HepG2 (cell line): ENCODE results near the gene MYL4. TPM values are rescaled to one million over a fixed set of nuclear protein-coding genes. Genes with fewer than 3 reads are reported as not detected.

ENCODE experiments used
- ATAC-seq: fragments of 200-7000 bp; cut with Tn5 transposase; 3 replicates; pipeline ENCODE4 v1.9.1; 2020; ENCODE audit warnings: mild to moderate bottlenecking, moderate library complexity
- BruUV-seq: library from RNA; stranded (reverse); fragments of 400-500 nt; replicated peaks from 2 replicates; lab custom pipeline; 2021; lab: Mats Ljungman, UMichigan
- CTCF ChIA-PET: fragments of 300-600 bp; formaldehyde crosslinking; extraction: SDS; loops from one replicate; lab custom pipeline; 2021; ENCODE audit warnings: low total read pairs, inconsistent platforms, low intra/inter-chr PET ratio; lab: Yijun Ruan, JAX
- POLR2A ChIA-PET: fragments of 350-600 bp; sonication (Branson Sonifier 250); formaldehyde crosslinking; loops from one replicate; lab custom pipeline; 2020; ENCODE audit warnings: antibody characterized with exemption, inconsistent platforms; lab: Yijun Ruan, JAX
- DNase-seq: peaks from one replicate; pipeline ENCODE4 v3.0.0-alpha.2; 2015; ENCODE audit warnings: low spot score
- FAIRE-seq: peaks from 3 replicates; lab custom pipeline; 2011; peaks lifted over from hg19 to GRCh38; lab: Jason Lieb, UNC
- H2AFZ ChIP-seq: one replicate; pipeline ENCODE4 v1.6.1; 2011; ENCODE audit warnings: low read length, inconsistent platforms
- H3K27ac ChIP-seq: fragments of 300-600 bp; 3 replicates; pipeline ENCODE4 v1.8.0; 2011; ENCODE audit warnings: mixed run types, mild to moderate bottlenecking, mixed read lengths, low read length, inconsistent platforms; ENCODE audit not compliant: insufficient read depth; ENCODE audit errors: extremely low read length
- H3K27me3 ChIP-seq, 2 experiments: fragments of 200-600 bp in 1 of 2; 2 replicates in 1 of 2; 3 replicates in 1 of 2; pipeline versions ENCODE4 v1.6.0 to v1.8.0; 2011; ENCODE audit warnings: low read length in 2 of 2, mild to moderate bottlenecking in 2 of 2, moderate library complexity in 2 of 2, inconsistent platforms in 1 of 2; ENCODE audit not compliant: insufficient read depth in 2 of 2, control insufficient read depth in 1 of 2
- H3K36me3 ChIP-seq, 2 experiments: fragments of 200-600 bp in 1 of 2; replicated peaks in 1 of 2; 2 replicates in 1 of 2; 3 replicates in 1 of 2; pipeline versions ENCODE4 v1.5.1 to v1.8.0; 2011; ENCODE audit warnings: low read length in 2 of 2, inconsistent platforms in 1 of 2; ENCODE audit not compliant: insufficient read depth in 2 of 2, control insufficient read depth in 1 of 2
- H3K4me1 ChIP-seq: 2 replicates; pipeline ENCODE4 v1.5.1; 2012; ENCODE audit warnings: low read length, inconsistent platforms; ENCODE audit not compliant: insufficient read depth
- H3K4me2 ChIP-seq: 2 replicates; pipeline ENCODE4 v1.6.0; 2011; ENCODE audit warnings: low read depth, low read length, inconsistent platforms
- H3K4me3 ChIP-seq, 3 experiments: fragments of 200-600 bp in 1 of 3; sonication (generic), shearing (Covaris generic) in 1 of 3; replicated peaks in 1 of 3; 2 replicates each; pipeline ENCODE4 v1.5.1; 2011 to 2016; ENCODE audit warnings: low read length in 3 of 3, inconsistent platforms in 2 of 3, low read depth in 2 of 3, mild to moderate bottlenecking in 2 of 3, control low read depth in 1 of 3, mixed read lengths in 1 of 3; ENCODE audit not compliant: insufficient read depth in 1 of 3
- H3K79me2 ChIP-seq: one replicate; pipeline ENCODE4 v1.6.1; 2011; ENCODE audit warnings: low read length, inconsistent platforms; ENCODE audit not compliant: insufficient read depth
- H3K9ac ChIP-seq: 2 replicates; pipeline ENCODE4 v1.6.0; 2011; ENCODE audit warnings: mild to moderate bottlenecking, low read depth, low read length, inconsistent platforms; ENCODE audit not compliant: insufficient read depth
- H3K9me3 ChIP-seq: 2 replicates; pipeline ENCODE4 v1.5.1; 2012; ENCODE audit warnings: mild to moderate bottlenecking, low read length
- H4K20me1 ChIP-seq: 2 replicates; pipeline ENCODE4 v1.6.0; 2011; ENCODE audit warnings: inconsistent platforms, mild to moderate bottlenecking, low read length, moderate library complexity; ENCODE audit not compliant: insufficient read depth
- NFKB2 ChIP-seq: sonication (generic); formaldehyde crosslinking; IDR thresholded peaks from 2 replicates; pipeline ENCODE4 v1.4.0; 2020; ENCODE audit warnings: missing genetic modification reagents, borderline replicate concordance
- ZNF121 ChIP-seq: sonication (generic); formaldehyde crosslinking; IDR thresholded peaks from 2 replicates; pipeline ENCODE4 v1.5.0; 2020; ENCODE audit warnings: mild to moderate bottlenecking, missing genetic modification reagents
- ZNF451 ChIP-seq: sonication (generic); formaldehyde crosslinking; IDR thresholded peaks from 2 replicates; pipeline ENCODE4 v1.5.0; 2020; ENCODE audit warnings: mild to moderate bottlenecking, missing genetic modification reagents
- ZNF629 ChIP-seq: sonication (generic); formaldehyde crosslinking; conservative IDR thresholded peaks from 2 replicates; pipeline ENCODE4 v1.5.0; 2020; ENCODE audit warnings: missing genetic modification reagents
- WGBS: methylation state at CpG from one replicate; pipeline ENCODE4 v1.1.6; 2017; ENCODE audit warnings: low lambda C conversion rate; 5-methylcytosine and 5-hydroxymethylcytosine counted together
- in situ Hi-C: cut with HindIII; loops from 2 replicates; pipeline ENCODE4 v1.10.0; 2017; ENCODE audit warnings: low pct_unique_long_range_greater_than_20kb; ENCODE audit not compliant: extremely low pct_ligation_motif_present
- intact Hi-C: fragments of 100-400 bp; cut with micrococcal nuclease; formaldehyde crosslinking; loops from one replicate; pipeline ENCODE4 v1.10.0; 2022; ENCODE audit not compliant: unreplicated experiment
- polyA plus RNA-seq, 8 experiments: library from polyadenylated mRNA; depleted of rRNA in 3 of 8; stranded (reverse) in 7 of 8; unstranded in 1 of 8; fragments of >200 nt; fragmentation: Illumina TruSeq in 4 of 8; extraction: Trizol in 4 of 8; gene quantifications; 2 replicates each; pipeline versions ENCODE4 v1.2.1 to v1.2.3, GENCODE V29; 2011 to 2016; ENCODE audit warnings: low read depth in 4 of 8, missing spikeins in 1 of 8, mixed read lengths in 1 of 8; ENCODE audit not compliant: insufficient read depth in 1 of 8
- total RNA-seq, 5 experiments: library from RNA; depleted of rRNA; stranded (reverse); fragments of >200 nt; fragmentation: Illumina TruSeq; extraction: Trizol; gene quantifications; 2 replicates each; pipeline ENCODE4 v1.2.3, GENCODE V29; 2016; ENCODE audit warnings: low read depth in 1 of 5
- TF ChIP-seq, protein P1 (sequence below): sonication (generic); formaldehyde crosslinking; IDR thresholded peaks from 2 replicates; pipeline ENCODE4 v1.4.0; 2020; ENCODE audit warnings: missing genetic modification reagents, borderline replicate concordance

The MYL4 gene
- total and polyA plus RNA-seq, 2 of the 13 experiments (the other 11 are each of a cell fraction or from before 2014, with no cell fraction given) = not detected

DNA sequence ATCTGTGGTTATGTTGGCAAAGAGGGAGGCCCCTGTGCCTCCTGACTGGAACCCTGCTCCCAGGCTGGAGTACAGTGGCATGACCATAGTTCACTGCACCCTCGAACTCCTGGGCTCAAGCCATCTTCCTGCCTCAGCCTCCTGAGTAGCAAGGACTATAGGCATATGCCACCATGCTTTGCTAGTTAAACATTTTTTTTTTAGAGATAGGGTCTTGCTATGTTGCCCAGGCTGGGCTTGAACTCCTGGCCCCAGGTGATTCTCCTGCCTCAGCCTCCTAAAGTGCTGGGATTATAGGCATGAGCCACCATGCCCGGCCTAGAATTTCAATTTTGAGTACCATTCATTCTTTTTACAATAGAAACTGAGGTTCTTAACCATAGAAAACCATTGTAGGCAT lies 23.3 kb downstream of the MYL4 start:
- H4K20me1 ChIP-seq = no peaks in the 10 kb centered on the region
- no peak overlapping the region for H3K27ac ChIP-seq
- no peaks in the 10 kb centered on the region for H3K36me3 ChIP-seq
- 16% methylated on average over 2 of the region's 2 CpGs for WGBS
- FAIRE-seq (no peak), DNase-seq (no peak), ATAC-seq (no peak)
- no peak overlapping the region for H3K9ac ChIP-seq
- no peaks in the 10 kb centered on the region for H3K9me3 ChIP-seq
- CTCF ChIA-PET = no interaction called here
- intact Hi-C loops = no loop called here
- no peak overlapping the region for H3K4me2 ChIP-seq
- peaks cover 1 to 16% of the 10 kb centered on the region in 2 experiments; a peak in 2 of 5 replicates for H3K27me3 ChIP-seq
- peaks cover 23% of the 10 kb centered on the region for H3K4me1 ChIP-seq
- no peak overlapping the region for H2AFZ ChIP-seq
- no TSS peak for BruUV-seq
- in situ Hi-C loops = loop anchor here (5.0 kb wide), 1 partner anchor 85 kb away; no protein-coding TSS in a partner anchor
- no peak overlapping the region for H3K4me3 ChIP-seq
- no peaks in the 10 kb centered on the region for H3K79me2 ChIP-seq
- POLR2A ChIA-PET = no interaction called here
- TF ChIP-seq, protein P1, sequence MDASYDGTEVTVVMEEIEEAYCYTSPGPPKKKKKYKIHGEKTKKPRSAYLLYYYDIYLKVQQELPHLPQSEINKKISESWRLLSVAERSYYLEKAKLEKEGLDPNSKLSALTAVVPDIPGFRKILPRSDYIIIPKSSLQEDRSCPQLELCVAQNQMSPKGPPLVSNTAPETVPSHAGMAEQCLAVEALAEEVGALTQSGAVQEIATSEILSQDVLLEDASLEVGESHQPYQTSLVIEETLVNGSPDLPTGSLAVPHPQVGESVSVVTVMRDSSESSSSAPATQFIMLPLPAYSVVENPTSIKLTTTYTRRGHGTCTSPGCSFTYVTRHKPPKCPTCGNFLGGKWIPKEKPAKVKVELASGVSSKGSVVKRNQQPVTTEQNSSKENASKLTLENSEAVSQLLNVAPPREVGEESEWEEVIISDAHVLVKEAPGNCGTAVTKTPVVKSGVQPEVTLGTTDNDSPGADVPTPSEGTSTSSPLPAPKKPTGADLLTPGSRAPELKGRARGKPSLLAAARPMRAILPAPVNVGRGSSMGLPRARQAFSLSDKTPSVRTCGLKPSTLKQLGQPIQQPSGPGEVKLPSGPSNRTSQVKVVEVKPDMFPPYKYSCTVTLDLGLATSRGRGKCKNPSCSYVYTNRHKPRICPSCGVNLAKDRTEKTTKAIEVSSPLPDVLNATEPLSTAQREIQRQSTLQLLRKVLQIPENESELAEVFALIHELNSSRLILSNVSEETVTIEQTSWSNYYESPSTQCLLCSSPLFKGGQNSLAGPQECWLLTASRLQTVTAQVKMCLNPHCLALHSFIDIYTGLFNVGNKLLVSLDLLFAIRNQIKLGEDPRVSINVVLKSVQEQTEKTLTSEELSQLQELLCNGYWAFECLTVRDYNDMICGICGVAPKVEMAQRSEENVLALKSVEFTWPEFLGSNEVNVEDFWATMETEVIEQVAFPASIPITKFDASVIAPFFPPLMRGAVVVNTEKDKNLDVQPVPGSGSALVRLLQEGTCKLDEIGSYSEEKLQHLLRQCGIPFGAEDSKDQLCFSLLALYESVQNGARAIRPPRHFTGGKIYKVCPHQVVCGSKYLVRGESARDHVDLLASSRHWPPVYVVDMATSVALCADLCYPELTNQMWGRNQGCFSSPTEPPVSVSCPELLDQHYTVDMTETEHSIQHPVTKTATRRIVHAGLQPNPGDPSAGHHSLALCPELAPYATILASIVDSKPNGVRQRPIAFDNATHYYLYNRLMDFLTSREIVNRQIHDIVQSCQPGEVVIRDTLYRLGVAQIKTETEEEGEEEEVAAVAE (CRISPR knock-in tag) = no peak
- TF ChIP-seq ZNF121 (CRISPR knock-in tag) = peak; percentile 38; the same call in 1 of the 2 replicates

DNA sequence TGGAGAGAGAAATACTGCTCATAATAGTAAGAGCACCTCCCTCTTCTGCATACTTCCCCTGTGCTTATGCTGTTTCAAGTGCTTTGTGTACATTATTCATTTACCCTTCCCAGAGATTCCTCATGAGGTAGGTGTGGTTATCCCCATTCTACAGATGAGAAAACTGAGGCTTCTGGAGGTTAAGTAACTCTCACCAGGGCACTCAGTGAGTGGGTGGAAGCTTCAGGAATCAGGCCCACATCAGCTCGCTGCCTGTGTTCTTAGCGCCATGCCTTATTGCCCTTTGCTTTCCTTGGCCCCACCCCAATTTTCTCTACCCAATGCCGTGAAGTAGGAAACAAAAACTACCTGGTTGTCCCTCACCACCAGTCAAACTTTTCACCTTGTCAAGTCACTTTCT lies 26.4 kb downstream of the MYL4 start:
- DNase-seq (no peak), ATAC-seq (no peak), FAIRE-seq (no peak)
- H4K20me1 ChIP-seq = no peaks in the 10 kb centered on the region
- WGBS = 42% methylated on average over 3 of the region's 3 CpGs
- BruUV-seq = no TSS peak
- no peak for TF ChIP-seq NFKB2 (CRISPR knock-in tag)
- no peak for TF ChIP-seq ZNF451 (CRISPR knock-in tag)
- TF ChIP-seq ZNF629 (CRISPR knock-in tag) = peak; percentile 77
- H3K27ac ChIP-seq = no peak overlapping the region
- in situ Hi-C loops (no loop called here), intact Hi-C loops (no loop called here)
- ChIA-PET POLR2A (no interaction called here), CTCF (no interaction called here)
- no peak overlapping the region for H3K9ac ChIP-seq
- H3K4me3 ChIP-seq = no peak overlapping the region
- peaks cover under 1 to 14% of the 10 kb centered on the region in 2 experiments; a peak in 3 of 5 replicates for H3K27me3 ChIP-seq
- no peak overlapping the region for H2AFZ ChIP-seq
- H3K36me3 ChIP-seq = no peaks in the 10 kb centered on the region
- peaks cover 10% of the 10 kb centered on the region for H3K4me1 ChIP-seq
- H3K9me3 ChIP-seq = no peaks in the 10 kb centered on the region
- no peaks in the 10 kb centered on the region for H3K79me2 ChIP-seq
- H3K4me2 ChIP-seq = no peak overlapping the region
